BJ (cell line): ENCODE measurements around the gene MIPOL1. TPM values are rescaled to one million over a fixed set of nuclear protein-coding genes. Genes with fewer than 3 reads are reported as not detected.

ENCODE experiments used
- CTCF ChIA-PET: fragments of 350-600 bp; formaldehyde crosslinking; extraction: SDS; loops from one replicate; lab custom pipeline; 2021; ENCODE audit warnings: antibody characterized with exemption, inconsistent platforms; lab: Yijun Ruan, JAX
- POLR2A ChIA-PET: fragments of 300-600 bp; sonication (Branson Sonifier 250); formaldehyde crosslinking; extraction: SDS; loops from one replicate; lab custom pipeline; 2021; ENCODE audit warnings: antibody characterized with exemption; lab: Charles Lee
- DNase-seq: peaks from one replicate; pipeline ENCODE4 v3.0.0-alpha.2; 2011; ENCODE audit warnings: low read depth
- H3K27me3 ChIP-seq: 2 replicates; pipeline ENCODE4 v1.6.0; 2011; ENCODE audit warnings: low read length; ENCODE audit not compliant: control insufficient read depth, insufficient read depth
- H3K36me3 ChIP-seq: 2 replicates; pipeline ENCODE4 v1.5.1; 2011; ENCODE audit warnings: low read length; ENCODE audit not compliant: control insufficient read depth, insufficient read depth
- H3K4me3 ChIP-seq: 2 replicates; pipeline ENCODE4 v1.5.1; 2011; ENCODE audit warnings: low read depth, mild to moderate bottlenecking, control low read depth, low read length
- CTCF ChIP-seq: IDR thresholded peaks from 2 replicates; pipeline ENCODE4 v1.5.1; 2011; ENCODE audit warnings: low read depth, mild to moderate bottlenecking, control low read depth, inconsistent platforms, low read length, moderate library complexity; ENCODE audit not compliant: insufficient read depth
- polyA plus RNA-seq: library from polyadenylated mRNA; depleted of rRNA; stranded (reverse); fragments of >200 nt; gene quantifications from 2 replicates; pipeline ENCODE4 v1.2.3, GENCODE V29; 2011

The MIPOL1 gene
- polyA plus RNA-seq, 1 experiment, result 1.1 TPM

GRCh38 chr14:37329189-37330001 is 131.7 kb downstream of the MIPOL1 start:
- no peak overlapping the region for H3K4me3 ChIP-seq
- CTCF ChIA-PET, result interaction anchor here (0.6 kb wide), 1 partner anchor 562 kb away, joined by 3 read pairs; no protein-coding TSS in a partner anchor
- no peak for DNase-seq
- no peaks in the 10 kb centered on the region for H3K27me3 ChIP-seq
- POLR2A ChIA-PET, result no interaction called here
- H3K36me3 ChIP-seq, result no peaks in the 10 kb centered on the region
- no peak for TF ChIP-seq CTCF

GRCh38 chr14:37330910-37331309 is 133.2 kb downstream of the MIPOL1 start:
- Histone ChIP-seq H3K4me3 (no peak overlapping the region), H3K36me3 (no peaks in the 10 kb centered on the region), H3K27me3 (no peaks in the 10 kb centered on the region)
- CTCF ChIA-PET, result no interaction called here
- POLR2A ChIA-PET, result no interaction called here
- no peak for TF ChIP-seq CTCF
- no peak for DNase-seq

DNA sequence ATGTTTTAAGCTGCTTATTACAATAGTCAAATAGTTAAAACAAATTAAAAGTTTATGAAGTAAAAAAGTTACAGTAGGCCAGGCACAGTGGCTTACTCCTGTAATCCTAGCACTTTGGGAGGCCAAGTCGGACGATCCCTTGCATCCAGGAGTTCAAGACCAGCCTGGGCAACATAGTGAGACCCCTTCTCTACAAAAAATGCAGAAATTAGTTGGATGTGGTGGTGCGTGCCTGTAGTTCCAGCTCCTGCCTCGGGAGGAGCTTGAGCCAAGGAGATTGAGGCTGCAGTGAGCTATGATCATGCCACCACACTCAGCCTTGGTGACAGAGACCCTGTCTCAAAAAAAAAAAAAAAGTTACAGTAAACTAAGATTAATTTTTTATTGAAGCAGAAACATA is 142.6 kb downstream of the MIPOL1 start:
- Histone ChIP-seq H3K27me3 (no peaks in the 10 kb centered on the region), H3K4me3 (no peak overlapping the region), H3K36me3 (no peaks in the 10 kb centered on the region)
- no peak for TF ChIP-seq CTCF
- ChIA-PET CTCF (interaction anchor here (0.6 to 1.2 kb wide), 3 partner anchors 99 to 110 kb away, joined by 3 to 4 read pairs (median 3); no protein-coding TSS in a partner anchor), POLR2A (no interaction called here)
- no peak for DNase-seq

GRCh38 chr14:37343307-37344094 is 145.8 kb downstream of the MIPOL1 start:
- Histone ChIP-seq H3K27me3 (no peaks in the 10 kb centered on the region), H3K4me3 (no peak overlapping the region), H3K36me3 (no peaks in the 10 kb centered on the region)
- CTCF ChIA-PET, result no interaction called here
- no peak for DNase-seq
- POLR2A ChIA-PET, result no interaction called here
- no peak for TF ChIP-seq CTCF

DNA sequence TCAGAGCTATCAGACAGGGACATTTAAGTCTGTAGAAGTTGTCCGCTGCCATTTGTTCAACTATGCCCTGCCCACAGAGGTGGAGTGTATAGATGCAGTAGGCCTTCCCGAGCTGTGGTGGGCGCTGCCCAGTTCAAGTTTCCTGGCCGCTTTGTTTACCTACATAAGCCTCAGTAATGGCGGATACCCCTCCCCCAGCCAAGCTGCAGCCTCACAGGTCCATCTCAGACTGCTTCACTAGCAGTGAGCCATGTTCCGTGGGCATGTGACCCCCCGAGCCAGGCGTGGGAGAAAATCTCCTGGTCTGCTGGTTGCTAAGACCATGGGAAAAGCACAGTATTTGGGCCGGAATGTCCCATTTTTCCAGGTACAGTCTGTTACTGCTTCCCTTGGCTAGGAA is 165.9 kb downstream of the MIPOL1 start:
- ChIA-PET POLR2A (no interaction called here), CTCF (no interaction called here)
- Histone ChIP-seq H3K36me3 (no peaks in the 10 kb centered on the region), H3K4me3 (no peak overlapping the region), H3K27me3 (no peaks in the 10 kb centered on the region)
- no peak for TF ChIP-seq CTCF
- no peak for DNase-seq
